Neuronal stem cell (in vitro differentiated cells): ENCODE data around the gene CCDC137.

Source experiments
- DNase-seq: peaks from one replicate; pipeline ENCODE4 v3.0.0-alpha.2; 2013; ENCODE audit warnings: low spot score
- H2AFZ ChIP-seq: one replicate; pipeline ENCODE4 v1.6.1; 2013; ENCODE audit warnings: mild to moderate bottlenecking, low read length, inconsistent platforms
- H2AK5ac ChIP-seq: 2 replicates; pipeline ENCODE4 v1.6.1; 2013; ENCODE audit warnings: low read depth, mild to moderate bottlenecking, inconsistent platforms, low read length, moderate library complexity, mixed read lengths
- H2BK120ac ChIP-seq: 2 replicates; pipeline ENCODE4 v1.6.1; 2013; ENCODE audit warnings: low read depth, mild to moderate bottlenecking, inconsistent platforms, low read length, moderate library complexity, mixed read lengths
- H2BK12ac ChIP-seq: one replicate; pipeline ENCODE4 v1.6.1; 2013; ENCODE audit warnings: low read length, inconsistent platforms
- H2BK15ac ChIP-seq: 2 replicates; pipeline ENCODE4 v1.6.1; 2013; ENCODE audit warnings: mild to moderate bottlenecking, low read length, inconsistent platforms, mixed read lengths
- H2BK5ac ChIP-seq: one replicate; pipeline ENCODE4 v1.6.1; 2013; ENCODE audit warnings: inconsistent platforms, mild to moderate bottlenecking, low read length, moderate library complexity
- H3K14ac ChIP-seq: one replicate; pipeline ENCODE4 v1.6.1; 2013; ENCODE audit warnings: low read length, inconsistent platforms
- H3K18ac ChIP-seq: 2 replicates; pipeline ENCODE4 v1.6.1; 2013; ENCODE audit warnings: low read length, inconsistent platforms
- H3K23ac ChIP-seq: 2 replicates; pipeline ENCODE4 v1.6.1; 2013; ENCODE audit warnings: low read depth, mild to moderate bottlenecking, mixed read lengths, low read length, inconsistent platforms; ENCODE audit not compliant: poor library complexity
- H3K27ac ChIP-seq: replicated peaks from 3 replicates; pipeline ENCODE4 v1.5.1; 2013; ENCODE audit warnings: low read length, inconsistent platforms
- H3K27me3 ChIP-seq, 3 experiments: 2 replicates each; pipeline ENCODE4 v1.6.1; 2013; ENCODE audit warnings: low read length in 3 of 3, mild to moderate bottlenecking in 2 of 3, inconsistent platforms in 1 of 3, low read depth in 1 of 3, mixed read lengths in 1 of 3, moderate library complexity in 1 of 3; ENCODE audit not compliant: control insufficient read depth in 3 of 3, insufficient read depth in 3 of 3
- H3K36me3 ChIP-seq, 2 donors: replicated peaks in 1 of 2; 2 replicates each; pipeline ENCODE4 v1.6.1; 2013; ENCODE audit warnings: low read length in 2 of 2; ENCODE audit not compliant: control insufficient read depth in 2 of 2, insufficient read depth in 2 of 2
- H3K4ac ChIP-seq: 2 replicates; pipeline ENCODE4 v1.6.1; 2013; ENCODE audit warnings: inconsistent platforms, mild to moderate bottlenecking, low read length, moderate library complexity
- H3K4me1 ChIP-seq, 2 donors: 1 replicate in 1 of 2; 2 replicates in 1 of 2; pipeline ENCODE4 v1.6.1; 2013; ENCODE audit warnings: low read length in 2 of 2, low read depth in 1 of 2; ENCODE audit not compliant: control insufficient read depth in 2 of 2, insufficient read depth in 1 of 2
- H3K4me2 ChIP-seq: one replicate; pipeline ENCODE4 v1.6.1; 2013; ENCODE audit warnings: mild to moderate bottlenecking, low read length, inconsistent platforms; ENCODE audit not compliant: insufficient read depth, poor library complexity, severe bottlenecking
- H3K4me3 ChIP-seq, 2 donors: 2 replicates each; pipeline ENCODE4 v1.5.1; 2013; ENCODE audit warnings: low read length in 2 of 2, mild to moderate bottlenecking in 2 of 2, inconsistent platforms in 1 of 2, moderate library complexity in 1 of 2
- H3K79me1 ChIP-seq: one replicate; pipeline ENCODE4 v1.6.1; 2013; ENCODE audit warnings: low read depth, mild to moderate bottlenecking, inconsistent platforms, low read length, moderate library complexity
- H3K9ac ChIP-seq: one replicate; pipeline ENCODE4 v1.6.1; 2013; ENCODE audit warnings: mild to moderate bottlenecking, low read depth, low read length, inconsistent platforms; ENCODE audit not compliant: poor library complexity
- H3K9me3 ChIP-seq, 2 donors: replicated peaks in 1 of 2; 2 replicates each; pipeline versions ENCODE3 to v1.6.1; 2013; ENCODE audit warnings: low read length in 2 of 2, mild to moderate bottlenecking in 2 of 2, inconsistent platforms in 1 of 2, low read depth in 1 of 2, mixed read lengths in 1 of 2, moderate library complexity in 1 of 2; ENCODE audit not compliant: control insufficient read depth in 2 of 2, insufficient read depth in 1 of 2
- H4K8ac ChIP-seq: one replicate; pipeline ENCODE4 v1.6.1; 2013; ENCODE audit warnings: low read depth, mild to moderate bottlenecking, inconsistent platforms, low read length, moderate library complexity
- H4K91ac ChIP-seq: one replicate; pipeline ENCODE4 v1.6.1; 2013; ENCODE audit warnings: low read length, low read depth, mild to moderate bottlenecking, inconsistent platforms; ENCODE audit not compliant: poor library complexity
- WGBS, 2 donors: extraction: QIAGEN DNeasy Blood & Tissue Kit; methylation state at CpG; one replicate each; pipeline ENCODE4 v1.1.7; 2013; ENCODE audit warnings: missing lambda C conversion rate in 2 of 2, mixed read lengths in 1 of 2; ENCODE audit not compliant: insufficient read length in 2 of 2, insufficient replicate concordance in 1 of 2; ENCODE audit errors: extremely low coverage in 2 of 2; 5-methylcytosine and 5-hydroxymethylcytosine counted together

Gene CCDC137

GRCh38 chr17:81713004-81713555 is 46.5 kb downstream of the CCDC137 start:
- Histone ChIP-seq H2BK120ac (no peak overlapping the region), H3K4me2 (peak overlapping the region; percentile 98), H2BK12ac (peak overlapping the region; percentile 30), H3K14ac (peak overlapping the region; percentile 97), H3K4me3 (peak overlapping the region; percentile 81 to 96), H3K23ac (peak overlapping the region; percentile 91), H4K91ac (no peak overlapping the region), H3K18ac (peak overlapping the region; percentile 27), H2AK5ac (peak overlapping the region; percentile 86), H2BK5ac (no peak overlapping the region), H3K36me3 (peaks cover 10 to 32% of the 10 kb centered on the region in 2 donors), H4K8ac (no peak overlapping the region), H3K9ac (peak overlapping the region; percentile 88), H2AFZ (peak overlapping the region; percentile 98), H3K27ac (peak overlapping the region; percentile 27), H3K9me3 (no peaks in the 10 kb centered on the region), H3K79me1 (peaks cover 28% of the 10 kb centered on the region), H3K4ac (no peak overlapping the region), H3K4me1 (peaks cover 21 to 26% of the 10 kb centered on the region in 2 donors), H2BK15ac (peak overlapping the region; percentile 58), H3K27me3 (peaks cover 0 to 14% (median 0%) of the 10 kb centered on the region in 3 experiments)
- no CpG with 5 or more reads among the region's 18 CpGs for WGBS, 2 donors
- DNase-seq, result no peak

- Histone ChIP-seq H2BK15ac (peak overlapping the region; percentile 58), H3K9me3 (no peaks in the 10 kb centered on the region), H3K4me3 (peak overlapping the region; percentile 34 to 81), H3K4ac (no peak overlapping the region), H3K4me2 (peak overlapping the region; percentile 98), H2AK5ac (peak overlapping the region; percentile 43), H3K18ac (no peak overlapping the region), H2BK120ac (no peak overlapping the region), H4K8ac (no peak overlapping the region), H2AFZ (no peak overlapping the region), H2BK12ac (peak overlapping the region; percentile 73), H3K23ac (peak overlapping the region; percentile 91), H3K27me3 (peaks cover 0 to 14% (median 0%) of the 10 kb centered on the region in 3 experiments), H4K91ac (no peak overlapping the region), H3K9ac (peak overlapping the region; percentile 84), H3K4me1 (peaks cover 21 to 26% of the 10 kb centered on the region in 2 donors), H2BK5ac (peak overlapping the region; percentile 54), H3K36me3 (peaks cover 10 to 28% of the 10 kb centered on the region in 2 donors), H3K79me1 (peaks cover 26% of the 10 kb centered on the region), H3K27ac (peak overlapping the region; percentile 27), H3K14ac (peak overlapping the region; percentile 97)
- no peak for DNase-seq
- WGBS, 2 donors, result no CpG with 5 or more reads among the region's 36 CpGs
Observed at GRCh38 chr17:81713556-81714411, 47.2 kb downstream of the CCDC137 start.

GRCh38 chr17:81714412-81715106 is 48.0 kb downstream of the CCDC137 start:
- H3K4me3 ChIP-seq, result peak overlapping the region in 1 of 2 donors; percentile 81

More at GRCh38 chr17:81714412-81715106, 48.0 kb downstream of the CCDC137 start:
- Histone ChIP-seq H2AFZ (no peak overlapping the region), H3K27ac (no peak overlapping the region), H2BK12ac (peak overlapping the region; percentile 75), H3K4me1 (peaks cover 21 to 26% of the 10 kb centered on the region in 2 donors), H3K4me2 (no peak overlapping the region), H3K9me3 (no peaks in the 10 kb centered on the region), H3K23ac (peak overlapping the region; percentile 91), H2BK15ac (no peak overlapping the region), H3K27me3 (peaks cover 0 to 14% (median 0%) of the 10 kb centered on the region in 3 experiments), H4K91ac (no peak overlapping the region), H4K8ac (no peak overlapping the region), H3K9ac (peak overlapping the region; percentile 84), H3K79me1 (peaks cover 26% of the 10 kb centered on the region), H3K14ac (peak overlapping the region; percentile 71), H2BK5ac (peak overlapping the region; percentile 54), H3K18ac (no peak overlapping the region), H2AK5ac (peak overlapping the region; percentile 19), H3K4ac (no peak overlapping the region), H2BK120ac (no peak overlapping the region), H3K36me3 (peaks cover 10 to 31% of the 10 kb centered on the region in 2 donors)
- no CpG with 5 or more reads among the region's 39 CpGs for WGBS, 2 donors
- no peak for DNase-seq
